Neural progenitor cell (in vitro differentiated cells): Measurements from ENCODE around the gene DCC.

Source experiments
- EZH2 ChIP-seq: fragments of 200-600 bp; sonication (generic); IDR thresholded peaks from 2 replicates; pipeline ENCODE4 v1.6.1; 2017; ENCODE audit warnings: antibody characterized with exemption, mild to moderate bottlenecking, moderate library complexity
- TF ChIP-seq, protein P1 (sequence below): fragments of 200-600 bp; sonication (generic); IDR thresholded peaks from 2 replicates; pipeline ENCODE4 v1.5.1; 2017; ENCODE audit warnings: antibody characterized with exemption, mild to moderate bottlenecking

DNA sequence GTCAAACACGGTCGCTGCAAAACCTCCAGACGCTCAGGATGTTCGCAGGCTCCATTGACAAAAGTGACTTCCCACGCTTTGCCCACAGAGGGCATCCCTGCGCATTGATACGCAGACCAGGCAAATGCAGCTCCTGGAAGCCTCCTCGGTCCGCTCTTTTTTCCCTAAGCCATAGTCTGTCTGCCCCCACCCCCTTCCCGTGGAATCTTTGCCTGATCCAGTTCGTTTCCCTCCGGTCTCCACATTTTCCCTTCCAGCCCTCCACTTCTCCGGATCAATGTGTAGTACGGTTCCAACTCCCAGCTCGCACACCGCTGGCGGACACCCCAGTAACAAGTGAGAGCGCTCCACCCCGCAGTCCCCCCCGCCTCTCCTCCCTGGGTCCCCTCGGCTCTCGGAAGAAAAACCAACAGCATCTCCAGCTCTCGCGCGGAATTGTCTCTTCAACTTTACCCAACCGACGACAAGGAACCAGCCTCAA, at the start of gene DCC:
- TF ChIP-seq, protein P1, sequence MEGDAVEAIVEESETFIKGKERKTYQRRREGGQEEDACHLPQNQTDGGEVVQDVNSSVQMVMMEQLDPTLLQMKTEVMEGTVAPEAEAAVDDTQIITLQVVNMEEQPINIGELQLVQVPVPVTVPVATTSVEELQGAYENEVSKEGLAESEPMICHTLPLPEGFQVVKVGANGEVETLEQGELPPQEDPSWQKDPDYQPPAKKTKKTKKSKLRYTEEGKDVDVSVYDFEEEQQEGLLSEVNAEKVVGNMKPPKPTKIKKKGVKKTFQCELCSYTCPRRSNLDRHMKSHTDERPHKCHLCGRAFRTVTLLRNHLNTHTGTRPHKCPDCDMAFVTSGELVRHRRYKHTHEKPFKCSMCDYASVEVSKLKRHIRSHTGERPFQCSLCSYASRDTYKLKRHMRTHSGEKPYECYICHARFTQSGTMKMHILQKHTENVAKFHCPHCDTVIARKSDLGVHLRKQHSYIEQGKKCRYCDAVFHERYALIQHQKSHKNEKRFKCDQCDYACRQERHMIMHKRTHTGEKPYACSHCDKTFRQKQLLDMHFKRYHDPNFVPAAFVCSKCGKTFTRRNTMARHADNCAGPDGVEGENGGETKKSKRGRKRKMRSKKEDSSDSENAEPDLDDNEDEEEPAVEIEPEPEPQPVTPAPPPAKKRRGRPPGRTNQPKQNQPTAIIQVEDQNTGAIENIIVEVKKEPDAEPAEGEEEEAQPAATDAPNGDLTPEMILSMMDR = peak; percentile 63
- no peak for TF ChIP-seq EZH2
